Measurements from ENCODE around the gene CEBPZOS. TPM values are rescaled to one million over a fixed set of nuclear protein-coding genes. Genes with fewer than 3 reads are reported as not detected.

CEBPZOS gene
- total and polyA plus RNA-seq, 3 donors from 2014 or later: 26.9 to 41.3 (median 34.6) TPM

- H3K27ac ChIP-seq: no peak overlapping the region
- H3K36me3 ChIP-seq (ENCODE audit: low read depth, missing control alignments): no peaks in the 10 kb centered on the region
- H3K4me3 ChIP-seq: no peak overlapping the region
- H3K27me3 ChIP-seq: no peaks in the 10 kb centered on the region
- intact Hi-C loops (cut with DNase I; ENCODE audit: low total_unique reads): no loop called here
- WGBS, 2 donors: 91 to 94% methylated on average over 3 of the region's 3 CpGs
- no peaks in the 10 kb centered on the region for H3K9me3 ChIP-seq
- TF ChIP-seq CTCF (IDR thresholded peaks at IDR 0.05) (no peak), POLR2A (IDR thresholded peaks at IDR 0.05) (no peak)
- DNase-seq: no peak
- H3K4me1 ChIP-seq: no peaks in the 10 kb centered on the region
Observed at GRCh38 chr2:37167636-37168180, 28.6 kb upstream of the CEBPZOS start.

GRCh38 chr2:37168217-37168981 lies 27.9 kb upstream of the CEBPZOS start:
- 77 to 78% methylated on average over 17 of the region's 17 CpGs for whole genome bisulfite sequencing, 2 donors
- no peak for DNase-seq
- no peaks in the 10 kb centered on the region for H3K4me1 ChIP-seq
- H3K36me3 ChIP-seq (ENCODE audit: low read depth, missing control alignments): no peaks in the 10 kb centered on the region
- H3K4me3 ChIP-seq: no peak overlapping the region
- no peaks in the 10 kb centered on the region for H3K9me3 ChIP-seq
- H3K27me3 ChIP-seq: no peaks in the 10 kb centered on the region
- H3K27ac ChIP-seq: no peak overlapping the region
- no peak for TF ChIP-seq POLR2A (IDR thresholded peaks at IDR 0.05)
- TF ChIP-seq CTCF (IDR thresholded peaks at IDR 0.05): peak; percentile 11 to 51 (median 30)
- intact Hi-C loops (cut with DNase I; ENCODE audit: low total_unique reads): no loop called here

GRCh38 chr2:37171624-37171950 lies 24.7 kb upstream of the CEBPZOS start:
- no peak overlapping the region for H3K27ac ChIP-seq
- no peak overlapping the region for H3K4me3 ChIP-seq
- no peaks in the 10 kb centered on the region for H3K27me3 ChIP-seq
- intact Hi-C loops (cut with DNase I; ENCODE audit: low total_unique reads): no loop called here
- H3K36me3 ChIP-seq (ENCODE audit: low read depth, missing control alignments): no peaks in the 10 kb centered on the region
- TF ChIP-seq CTCF (IDR thresholded peaks at IDR 0.05) (no peak), POLR2A (IDR thresholded peaks at IDR 0.05) (no peak)
- H3K4me1 ChIP-seq: no peaks in the 10 kb centered on the region
- DNase-seq: no peak
- H3K9me3 ChIP-seq: no peaks in the 10 kb centered on the region

GRCh38 chr2:37173741-37174140 lies 22.6 kb upstream of the CEBPZOS start:
- Histone ChIP-seq H3K4me1 (no peaks in the 10 kb centered on the region), H3K36me3 (ENCODE audit: low read depth, missing control alignments) (no peaks in the 10 kb centered on the region), H3K27ac (no peak overlapping the region), H3K27me3 (no peaks in the 10 kb centered on the region), H3K9me3 (no peaks in the 10 kb centered on the region), H3K4me3 (no peak overlapping the region)
- intact Hi-C loops (cut with DNase I; ENCODE audit: low total_unique reads): no loop called here
- TF ChIP-seq CTCF (IDR thresholded peaks at IDR 0.05) (no peak), POLR2A (IDR thresholded peaks at IDR 0.05) (no peak)
- 56 to 75% methylated on average over 1 of the region's 1 CpG for WGBS, 2 donors
- DNase-seq: no peak

All from testis (tissue), 3 donors.